Hepatocyte (in vitro differentiated cells): ENCODE measurements around the gene ADAM15.

Experiments used
- CTCF ChIP-seq: fragments of 200-600 bp; sonication (generic); IDR thresholded peaks from 2 replicates; pipeline ENCODE4 v1.5.1; 2016; ENCODE audit warnings: antibody characterized with exemption, mild to moderate bottlenecking; ENCODE audit not compliant: poor library complexity
- EZH2phosphoT487 ChIP-seq: fragments of 200-600 bp; sonication (generic); IDR thresholded peaks from one replicate; pipeline ENCODE4 v1.6.1; 2018; ENCODE audit warnings: antibody characterized with exemption, mild to moderate bottlenecking, low read depth, moderate library complexity; ENCODE audit not compliant: unreplicated experiment, severe bottlenecking

- no peak for TF ChIP-seq CTCF
- TF ChIP-seq EZH2phosphoT487: no peak
Observed at GRCh38 chr1:155039308-155039669, 11.8 kb upstream of the ADAM15 start.
